ENCODE data around the gene PYGL.

PYGL gene

DNA sequence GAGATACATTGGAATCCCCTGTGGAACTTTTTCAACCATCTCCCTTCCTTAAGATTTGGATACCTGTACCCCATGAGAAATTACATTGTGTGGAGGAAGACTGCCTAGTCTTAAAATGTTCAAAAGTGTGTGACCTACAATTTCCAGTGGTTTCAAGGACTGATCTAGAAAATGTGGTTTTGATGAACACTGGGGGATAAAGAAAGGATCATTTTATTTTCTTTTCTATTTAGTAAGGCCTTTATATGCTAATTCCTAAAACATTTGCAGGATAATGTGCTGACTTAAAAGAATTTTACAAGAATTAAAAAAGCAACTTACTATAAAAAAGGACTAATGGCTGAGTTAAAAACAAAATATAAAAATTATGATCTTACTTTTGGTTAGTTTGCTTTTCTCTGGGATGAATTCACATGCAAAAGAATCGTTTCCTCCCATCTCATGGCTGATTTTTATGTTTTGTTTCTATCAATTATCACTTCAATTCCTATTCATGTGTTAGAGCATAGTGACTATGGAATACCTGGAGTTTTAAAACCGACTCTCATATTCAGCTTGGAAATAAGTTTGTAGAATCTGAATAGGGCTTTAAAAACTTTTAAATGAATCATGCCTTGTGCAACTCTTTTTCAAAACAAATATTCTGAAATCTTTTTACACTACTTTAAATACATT lies 39.9 kb upstream of the PYGL start:
- Histone ChIP-seq H2AFZ (ENCODE audit: low read depth, low read length) (no peak overlapping the region), H3K4me2 (ENCODE audit: low read length) (no peak overlapping the region), H3K79me2 (ENCODE audit: low read length) (no peaks in the 10 kb centered on the region), H4K20me1 (ENCODE audit: insufficient read depth, low read length) (no peaks in the 10 kb centered on the region), H3K9me3 (ENCODE audit: insufficient read depth, low read length) (no peaks in the 10 kb centered on the region), H3K36me3 (replicated peaks; ENCODE audit: low read depth, low read length) (no peaks in the 10 kb centered on the region), H3K27ac (ENCODE audit: low read length) (no peak overlapping the region), H3K4me1 (ENCODE audit: low read length) (peaks cover 7% of the 10 kb centered on the region), H3K4me3 (ENCODE audit: low read length) (no peak overlapping the region), H3K27me3 (ENCODE audit: low read depth, low read length) (0 out of 2 replicates have a peak, but pooled peaks cover 3% of the 10 kb centered on the region), H3K9ac (ENCODE audit: low read length) (no peak overlapping the region)
- TF ChIP-seq, protein P1, sequence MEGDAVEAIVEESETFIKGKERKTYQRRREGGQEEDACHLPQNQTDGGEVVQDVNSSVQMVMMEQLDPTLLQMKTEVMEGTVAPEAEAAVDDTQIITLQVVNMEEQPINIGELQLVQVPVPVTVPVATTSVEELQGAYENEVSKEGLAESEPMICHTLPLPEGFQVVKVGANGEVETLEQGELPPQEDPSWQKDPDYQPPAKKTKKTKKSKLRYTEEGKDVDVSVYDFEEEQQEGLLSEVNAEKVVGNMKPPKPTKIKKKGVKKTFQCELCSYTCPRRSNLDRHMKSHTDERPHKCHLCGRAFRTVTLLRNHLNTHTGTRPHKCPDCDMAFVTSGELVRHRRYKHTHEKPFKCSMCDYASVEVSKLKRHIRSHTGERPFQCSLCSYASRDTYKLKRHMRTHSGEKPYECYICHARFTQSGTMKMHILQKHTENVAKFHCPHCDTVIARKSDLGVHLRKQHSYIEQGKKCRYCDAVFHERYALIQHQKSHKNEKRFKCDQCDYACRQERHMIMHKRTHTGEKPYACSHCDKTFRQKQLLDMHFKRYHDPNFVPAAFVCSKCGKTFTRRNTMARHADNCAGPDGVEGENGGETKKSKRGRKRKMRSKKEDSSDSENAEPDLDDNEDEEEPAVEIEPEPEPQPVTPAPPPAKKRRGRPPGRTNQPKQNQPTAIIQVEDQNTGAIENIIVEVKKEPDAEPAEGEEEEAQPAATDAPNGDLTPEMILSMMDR (IDR thresholded peaks at IDR 0.05; ENCODE audit: low read depth, low read length): no peak
- no peak for TF ChIP-seq EZH2phosphoT487 (IDR thresholded peaks at IDR 0.05; ENCODE audit: low read depth)

DNA sequence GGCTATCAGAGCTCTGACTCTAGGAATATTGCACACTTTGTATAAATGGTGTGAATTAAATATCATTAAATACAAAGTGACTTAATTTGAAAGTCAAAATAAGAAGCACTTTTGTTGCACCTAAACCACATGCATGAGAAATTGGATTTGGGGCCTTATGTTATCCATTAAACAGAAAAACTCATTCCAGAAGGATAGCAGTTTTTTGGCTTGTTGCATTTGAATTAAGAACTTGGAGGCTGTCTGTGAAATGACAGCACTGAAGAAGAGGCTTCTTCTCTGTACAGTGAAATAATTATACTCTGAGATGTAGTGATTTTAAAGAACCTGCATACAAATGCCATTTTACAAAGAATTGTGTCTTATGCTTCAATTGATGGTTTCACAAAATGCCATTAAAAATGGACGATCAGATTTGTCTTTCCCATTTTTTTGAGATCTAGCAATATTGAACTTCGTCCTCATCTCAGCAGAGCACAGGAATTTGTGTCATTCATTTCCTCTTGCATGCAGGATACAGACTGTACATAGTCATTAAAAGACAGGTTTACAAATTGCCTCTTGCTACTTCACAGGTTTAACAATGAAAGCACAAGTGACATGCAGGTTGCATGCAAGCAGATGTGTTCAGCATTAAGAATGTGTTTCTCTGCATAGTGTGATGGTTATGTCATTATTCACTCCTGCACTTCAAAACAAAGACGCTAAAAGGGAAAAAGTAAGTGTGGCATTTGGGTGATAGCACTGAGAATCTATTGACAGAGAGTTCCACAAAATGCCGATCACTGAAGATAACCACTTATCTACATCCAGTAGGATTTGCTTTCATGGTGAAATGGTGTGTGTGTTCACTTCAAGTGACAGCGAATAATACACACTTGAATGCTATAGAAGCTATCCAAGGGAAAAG lies 35.9 kb upstream of the PYGL start:
- Histone ChIP-seq H4K20me1 (ENCODE audit: insufficient read depth, low read length) (no peaks in the 10 kb centered on the region), H3K4me3 (ENCODE audit: low read length) (no peak overlapping the region)

DNA sequence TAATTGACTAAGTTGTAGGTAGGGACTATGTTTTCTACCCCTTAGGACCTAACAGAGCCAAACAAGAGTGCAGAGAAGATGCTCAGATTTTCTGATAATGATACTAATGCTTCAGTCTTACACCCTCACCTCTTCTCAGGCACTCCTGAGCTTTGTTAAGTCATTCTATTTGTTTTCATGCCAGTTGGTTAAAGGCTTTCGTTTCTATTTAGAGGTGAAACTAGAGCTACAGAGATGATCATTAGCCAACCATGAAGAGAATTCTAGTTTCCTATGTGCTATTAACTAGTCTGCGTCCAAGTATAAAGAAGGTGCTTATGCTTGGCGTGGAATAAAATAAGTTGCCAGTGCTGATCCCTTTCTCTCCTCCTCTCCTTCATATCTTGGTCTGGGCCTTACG lies 34.6 kb upstream of the PYGL start:
- Histone ChIP-seq H3K27me3 (ENCODE audit: low read depth, low read length) (no peaks in the 10 kb centered on the region), H3K36me3 (replicated peaks; ENCODE audit: low read depth, low read length) (no peaks in the 10 kb centered on the region), H3K4me2 (ENCODE audit: low read length) (peak overlapping the region; percentile 73), H3K4me1 (ENCODE audit: low read length) (peaks cover 30% of the 10 kb centered on the region), H4K20me1 (ENCODE audit: insufficient read depth, low read length) (no peaks in the 10 kb centered on the region), H3K4me3 (ENCODE audit: low read length) (peak overlapping the region; percentile 45; the same call in 1 of the 2 replicates), H2AFZ (ENCODE audit: low read depth, low read length) (no peak overlapping the region), H3K27ac (ENCODE audit: low read length) (no peak overlapping the region), H3K9me3 (ENCODE audit: insufficient read depth, low read length) (no peaks in the 10 kb centered on the region), H3K79me2 (ENCODE audit: low read length) (no peaks in the 10 kb centered on the region), H3K9ac (ENCODE audit: low read length) (no peak overlapping the region)
- no peak for TF ChIP-seq EZH2phosphoT487 (IDR thresholded peaks at IDR 0.05; ENCODE audit: low read depth)
- TF ChIP-seq, protein P1 (IDR thresholded peaks at IDR 0.05; ENCODE audit: low read depth, low read length): no peak

More for the DNA sequence above, 35.9 kb upstream of the PYGL start:
- no peak for TF ChIP-seq EZH2phosphoT487 (IDR thresholded peaks at IDR 0.05; ENCODE audit: low read depth)
- TF ChIP-seq, protein P1 (IDR thresholded peaks at IDR 0.05; ENCODE audit: low read depth, low read length): no peak
- peaks cover 30% of the 10 kb centered on the region for H3K4me1 ChIP-seq (ENCODE audit: low read length)
- H3K4me2 ChIP-seq (ENCODE audit: low read length): no peak overlapping the region
- no peak overlapping the region for H2AFZ ChIP-seq (ENCODE audit: low read depth, low read length)
- no peak overlapping the region for H3K27ac ChIP-seq (ENCODE audit: low read length)
- no peaks in the 10 kb centered on the region for H3K79me2 ChIP-seq (ENCODE audit: low read length)
- no peaks in the 10 kb centered on the region for H3K36me3 ChIP-seq (replicated peaks; ENCODE audit: low read depth, low read length)
- H3K9ac ChIP-seq (ENCODE audit: low read length): no peak overlapping the region
- H3K9me3 ChIP-seq (ENCODE audit: insufficient read depth, low read length): no peaks in the 10 kb centered on the region
- no peaks in the 10 kb centered on the region for H3K27me3 ChIP-seq (ENCODE audit: low read depth, low read length)

DNA sequence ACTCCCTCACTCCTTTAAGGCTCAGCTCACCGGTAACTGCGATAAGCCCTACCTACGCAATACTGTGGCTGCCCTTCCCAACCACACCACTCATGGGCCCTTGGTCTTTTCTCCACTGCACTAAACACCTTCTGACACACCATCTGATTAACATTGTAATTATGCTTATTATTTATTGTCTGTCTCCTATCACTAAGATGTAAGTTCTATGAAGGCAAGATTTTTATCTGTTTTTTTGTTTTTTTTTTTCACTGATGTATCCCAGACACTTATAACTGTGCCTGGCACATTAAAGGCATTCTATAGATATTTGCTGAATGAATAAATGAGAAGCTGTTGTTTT lies 34.2 kb upstream of the PYGL start:
- Histone ChIP-seq H3K27ac (ENCODE audit: low read length) (peak overlapping the region; percentile 20; the same call in 1 of the 2 replicates), H3K4me2 (ENCODE audit: low read length) (peak overlapping the region; percentile 73), H3K36me3 (replicated peaks; ENCODE audit: low read depth, low read length) (no peaks in the 10 kb centered on the region), H3K4me1 (ENCODE audit: low read length) (peaks cover 30% of the 10 kb centered on the region), H3K9ac (ENCODE audit: low read length) (no peak overlapping the region), H4K20me1 (ENCODE audit: insufficient read depth, low read length) (no peaks in the 10 kb centered on the region), H3K79me2 (ENCODE audit: low read length) (no peaks in the 10 kb centered on the region), H3K4me3 (ENCODE audit: low read length) (peak overlapping the region; percentile 45; the same call in 1 of the 2 replicates), H2AFZ (ENCODE audit: low read depth, low read length) (no peak overlapping the region), H3K27me3 (ENCODE audit: low read depth, low read length) (no peaks in the 10 kb centered on the region), H3K9me3 (ENCODE audit: insufficient read depth, low read length) (no peaks in the 10 kb centered on the region)
- TF ChIP-seq EZH2phosphoT487 (IDR thresholded peaks at IDR 0.05; ENCODE audit: low read depth): no peak
- TF ChIP-seq, protein P1 (IDR thresholded peaks at IDR 0.05; ENCODE audit: low read depth, low read length): no peak
